HG02870 (cell line): ENCODE results near the gene COA1.
"Not testable (repeated sequence)": the region's sequence is repeated elsewhere in the genome, so short reads cannot be mapped to it uniquely, and the experiment has no call there.

Experiments
- ATAC-seq: cut with Tn5 transposase; IDR thresholded peaks from one replicate; pipeline ENCODE4 v1.9.1; 2021; ENCODE audit warnings: mild to moderate bottlenecking, moderate library complexity; ENCODE audit not compliant: unreplicated experiment

The COA1 gene

GRCh38 chr7:43693687-43694398 lies 35.5 kb downstream of the COA1 start:
- ATAC-seq = no peak

GRCh38 chr7:43692582-43693373 lies 36.5 kb downstream of the COA1 start:
- ATAC-seq = no peak

GRCh38 chr7:43691611-43692010 lies 37.7 kb downstream of the COA1 start:
- ATAC-seq = no peak

- ATAC-seq = no peak
Measured at GRCh38 chr7:43689115-43689514, 40.2 kb downstream of the COA1 start.

GRCh38 chr7:43687866-43688265 lies 41.5 kb downstream of the COA1 start:
- ATAC-seq = not testable (repeated sequence)

- ATAC-seq = no peak
Measured at GRCh38 chr7:43686991-43687390, 42.3 kb downstream of the COA1 start.

GRCh38 chr7:43680736-43681135 lies 48.6 kb downstream of the COA1 start:
- no peak for ATAC-seq

- no peak for ATAC-seq
Measured at GRCh38 chr7:43679210-43680068, 49.9 kb downstream of the COA1 start.

- no peak for ATAC-seq
Measured at GRCh38 chr7:43678315-43678714, 51.0 kb downstream of the COA1 start.

- ATAC-seq = no peak
Measured at GRCh38 chr7:43677864-43678263, 51.5 kb downstream of the COA1 start.

- no peak for ATAC-seq
Measured at GRCh38 chr7:43674559-43675436, 54.5 kb downstream of the COA1 start.

GRCh38 chr7:43673243-43673976 lies 55.9 kb downstream of the COA1 start:
- ATAC-seq = not testable (repeated sequence)

- ATAC-seq = no peak
Measured at GRCh38 chr7:43671521-43671920, 57.8 kb downstream of the COA1 start.

- no peak for ATAC-seq
Measured at GRCh38 chr7:43669286-43670081, 59.8 kb downstream of the COA1 start.

- no peak for ATAC-seq
Measured at GRCh38 chr7:43668035-43668434, 61.3 kb downstream of the COA1 start.

GRCh38 chr7:43666938-43667337 lies 62.4 kb downstream of the COA1 start:
- no peak for ATAC-seq

GRCh38 chr7:43664681-43665080 lies 64.6 kb downstream of the COA1 start:
- no peak for ATAC-seq

- ATAC-seq = no peak
Measured at GRCh38 chr7:43660141-43660540, 69.2 kb downstream of the COA1 start.

GRCh38 chr7:43659549-43659896 lies 69.8 kb downstream of the COA1 start:
- no peak for ATAC-seq
